Uterus (tissue), 4 donors: ENCODE measurements around the gene ATP6AP2. TPM values are rescaled to one million over a fixed set of nuclear protein-coding genes. Genes with fewer than 3 reads are reported as not detected.

Experiments
- DNase-seq, 2 donors: peaks; one replicate each; pipeline ENCODE4 v3.0.0-alpha.2; 2019 to 2020
- H3K27ac ChIP-seq, 2 donors: fragments of 200-600 bp; sonication (generic); 1 replicate in 1 of 2; 2 replicates in 1 of 2; pipeline ENCODE4 v1.5.1; 2016 to 2018
- H3K27me3 ChIP-seq, 2 donors: fragments of 200-600 bp; sonication (generic); one replicate each; pipeline ENCODE4 v1.5.1; 2018 to 2019; ENCODE audit warnings: control low read depth in 1 of 2
- H3K36me3 ChIP-seq, 2 donors: fragments of 200-600 bp; sonication (generic); one replicate each; pipeline ENCODE4 v1.5.1; 2019; ENCODE audit warnings: control low read depth in 1 of 2
- H3K4me1 ChIP-seq, 2 donors: fragments of 200-600 bp; sonication (generic); one replicate each; pipeline ENCODE4 v1.5.1; 2018 to 2019; ENCODE audit warnings: control low read depth in 1 of 2
- H3K4me3 ChIP-seq, 2 donors: fragments of 200-600 bp; sonication (generic); 1 replicate in 1 of 2; 2 replicates in 1 of 2; pipeline ENCODE4 v1.5.1; 2018 to 2019; ENCODE audit warnings: mild to moderate bottlenecking in 1 of 2
- H3K9me3 ChIP-seq, 2 donors: fragments of 200-600 bp; sonication (generic); one replicate each; pipeline ENCODE4 v1.5.1; 2019; ENCODE audit warnings: control low read depth in 1 of 2
- CTCF ChIP-seq, 4 experiments: fragments of 200-600 bp in 2 of 4; fragments of 450-650 bp in 2 of 4; sonication (generic) in 2 of 4; IDR thresholded peaks; one replicate each; pipeline ENCODE4 v1.5.1; 2016 to 2019; ENCODE audit warnings: antibody characterized with exemption in 4 of 4, mild to moderate bottlenecking in 2 of 4, moderate library complexity in 1 of 4
- POLR2A ChIP-seq, 2 donors: fragments of 450-650 bp; IDR thresholded peaks; one replicate each; pipeline ENCODE4 v1.6.1; 2016; ENCODE audit warnings: antibody characterized with exemption in 2 of 2, mild to moderate bottlenecking in 1 of 2, moderate library complexity in 1 of 2
- intact Hi-C: fragments of 100-400 bp; cut with DNase I; formaldehyde crosslinking; loops from one replicate; pipeline ENCODE4 v1.15.1; 2023; ENCODE audit warnings: low total_unique reads
- total RNA-seq, 4 donors: library from RNA; depleted of rRNA in 3 of 4; stranded (reverse); fragments of >200 nt in 3 of 4; gene quantifications; one replicate each; pipeline versions ENCODE4 v1.1.0 to v1.2.4, GENCODE V29; 2014 to 2023
- donor health status: DM: yes; HTN: yes; CAD: no.

The ATP6AP2 gene
- total RNA-seq, 4 donors from 2014 or later: 66.8 to 130 (median 94.5) TPM

GRCh38 chrX:40539214-40540142 is 41.3 kb upstream of the ATP6AP2 start:
- H3K27ac ChIP-seq: peak overlapping the region; percentile 61 to 73
- TF ChIP-seq POLR2A (IDR thresholded peaks at IDR 0.05) (no peak), CTCF (IDR thresholded peaks at IDR 0.05) (no peak)
- no peaks in the 10 kb centered on the region for H3K27me3 ChIP-seq
- no peaks in the 10 kb centered on the region for H3K4me1 ChIP-seq
- H3K36me3 ChIP-seq: no peaks in the 10 kb centered on the region
- DNase-seq: peak; percentile 58 to 66
- no peaks in the 10 kb centered on the region for H3K9me3 ChIP-seq
- H3K4me3 ChIP-seq: no peak overlapping the region
- intact Hi-C loops: no loop called here

GRCh38 chrX:40542208-40542607 is 38.6 kb upstream of the ATP6AP2 start:
- H3K36me3 ChIP-seq: no peaks in the 10 kb centered on the region
- DNase-seq: no peak
- no peaks in the 10 kb centered on the region for H3K9me3 ChIP-seq
- no peaks in the 10 kb centered on the region for H3K27me3 ChIP-seq
- no peaks in the 10 kb centered on the region for H3K4me1 ChIP-seq
- TF ChIP-seq POLR2A (IDR thresholded peaks at IDR 0.05): no peak
- TF ChIP-seq CTCF (IDR thresholded peaks at IDR 0.05): no peak
- no peak overlapping the region for H3K27ac ChIP-seq
- H3K4me3 ChIP-seq: no peak overlapping the region
- intact Hi-C loops: no loop called here

GRCh38 chrX:40542972-40543371 is 37.8 kb upstream of the ATP6AP2 start:
- Histone ChIP-seq H3K4me3 (no peak overlapping the region), H3K36me3 (no peaks in the 10 kb centered on the region), H3K27ac (no peak overlapping the region), H3K4me1 (no peaks in the 10 kb centered on the region), H3K9me3 (no peaks in the 10 kb centered on the region), H3K27me3 (no peaks in the 10 kb centered on the region)
- no peak for DNase-seq
- intact Hi-C loops: no loop called here
- no peak for TF ChIP-seq POLR2A (IDR thresholded peaks at IDR 0.05)
- no peak for TF ChIP-seq CTCF (IDR thresholded peaks at IDR 0.05)

- H3K9me3 ChIP-seq: no peaks in the 10 kb centered on the region
- DNase-seq: peak in 1 of 2 donors; percentile 33
- no peaks in the 10 kb centered on the region for H3K36me3 ChIP-seq
- TF ChIP-seq CTCF (IDR thresholded peaks at IDR 0.05) (peak; percentile 75 to 88 (median 84)), POLR2A (IDR thresholded peaks at IDR 0.05) (no peak)
- intact Hi-C loops: no loop called here
- no peak overlapping the region for H3K4me3 ChIP-seq
- peak overlapping the region; percentile 60 to 62 for H3K27ac ChIP-seq
- no peaks in the 10 kb centered on the region for H3K4me1 ChIP-seq
- no peaks in the 10 kb centered on the region for H3K27me3 ChIP-seq
Observed at GRCh38 chrX:40543661-40544328, 37.0 kb upstream of the ATP6AP2 start.
